ENCODE measurements around the gene ERC1. TPM values are rescaled to one million over a fixed set of nuclear protein-coding genes. Genes with fewer than 3 reads are reported as not detected.

The ERC1 gene
- polyA plus RNA-seq, 6 donors from 2014 or later, result 6.9 to 26.2 (median 17.9) TPM

DNA sequence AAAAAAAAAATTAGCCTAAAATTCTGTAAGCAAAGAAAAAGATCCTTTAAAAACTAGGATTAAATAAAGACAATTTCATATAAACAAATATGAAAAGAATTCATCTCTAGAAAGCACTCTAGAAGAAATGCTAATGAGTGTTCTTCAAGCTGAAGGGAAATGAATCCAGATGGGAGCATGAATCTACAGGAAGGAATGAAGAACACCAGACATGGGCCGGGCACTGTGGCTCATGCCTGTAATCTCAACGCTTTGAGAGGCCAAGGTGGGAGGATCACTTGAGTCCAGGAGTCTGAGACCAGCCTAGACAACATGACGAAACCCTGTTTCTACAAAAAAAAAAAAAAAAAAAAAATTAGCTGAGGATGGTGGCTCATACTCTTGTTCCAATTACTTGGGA is 306.2 kb downstream of the ERC1 start:
- DNase-seq (no peak), ATAC-seq (ENCODE audit: low read depth in 2 of 2) (no peak)
- no peak overlapping the region for H3K27ac Mint-ChIP-seq
- H3K4me3 Mint-ChIP-seq, result no peak overlapping the region
- H3K27me3 Mint-ChIP-seq, result no peaks in the 10 kb centered on the region
- H3K9me3 Mint-ChIP-seq, result peaks cover 0 to 9% (median 3%) of the 10 kb centered on the region in 7 donors
- H3K4me1 Mint-ChIP-seq, result no peaks in the 10 kb centered on the region
- peaks cover 5 to 35% of the 10 kb centered on the region in 2 donors for H3K36me3 Mint-ChIP-seq

DNA sequence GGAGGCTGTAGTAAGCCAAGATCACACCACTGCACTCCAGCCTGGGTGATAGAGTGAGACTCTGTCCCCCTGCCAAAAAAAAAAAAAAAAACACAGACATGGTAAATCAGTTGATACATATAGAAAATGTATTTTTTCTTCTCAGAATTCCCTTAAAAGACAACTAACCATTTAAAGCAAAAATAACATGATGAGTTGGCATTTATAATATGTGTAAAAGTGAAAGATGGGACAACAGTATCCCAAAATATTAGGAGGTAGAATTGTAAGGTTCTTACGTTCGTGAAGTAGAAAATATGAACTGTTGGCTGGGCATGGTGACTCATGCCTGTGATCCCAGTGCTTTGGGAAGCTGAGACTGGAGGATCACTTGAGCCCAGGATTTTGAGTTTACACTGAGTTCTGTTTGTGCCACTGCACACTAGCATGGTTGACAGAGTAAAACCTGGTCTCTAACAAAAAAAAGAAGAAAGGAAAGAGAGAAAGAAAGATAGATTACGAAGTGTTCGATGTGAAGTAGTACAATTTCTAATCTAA is 306.7 kb downstream of the ERC1 start:
- Mint-ChIP-seq H3K9me3 (peaks cover 0 to 9% (median 3%) of the 10 kb centered on the region in 7 donors), H3K27ac (no peak overlapping the region), H3K36me3 (peaks cover 5 to 35% of the 10 kb centered on the region in 2 donors), H3K4me3 (no peak overlapping the region), H3K27me3 (no peaks in the 10 kb centered on the region), H3K4me1 (no peaks in the 10 kb centered on the region)
- DNase-seq, result no peak
- no peak for ATAC-seq (ENCODE audit: low read depth in 2 of 2)

DNA sequence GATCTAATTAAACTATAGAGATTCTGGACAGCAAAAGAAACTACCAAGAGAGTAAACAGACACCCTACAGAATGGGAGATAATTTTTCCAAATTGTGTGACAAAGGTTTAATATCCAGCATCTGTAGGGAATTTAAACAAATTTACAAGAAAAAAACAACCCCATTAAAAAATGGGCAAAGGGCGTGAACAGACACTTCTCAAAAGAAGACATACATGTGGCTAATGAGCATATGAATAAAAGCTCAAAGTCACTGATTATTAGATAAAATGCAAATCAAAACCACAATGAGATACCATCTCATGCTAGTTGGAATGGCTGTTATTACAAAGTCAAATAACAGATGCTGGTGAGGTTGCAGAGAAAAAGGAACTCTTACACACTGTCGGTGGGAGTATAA is 309.4 kb downstream of the ERC1 start:
- Mint-ChIP-seq H3K27ac (no peak overlapping the region), H3K4me1 (peaks cover 3 to 6% (median 6%) of the 10 kb centered on the region in 3 donors), H3K27me3 (no peaks in the 10 kb centered on the region), H3K36me3 (peaks cover 5 to 29% of the 10 kb centered on the region in 2 donors), H3K9me3 (peaks cover 0 to 9% (median 3%) of the 10 kb centered on the region in 7 donors), H3K4me3 (no peak overlapping the region)
- ATAC-seq (ENCODE audit: low read depth in 2 of 2) (no peak), DNase-seq (no peak)

DNA sequence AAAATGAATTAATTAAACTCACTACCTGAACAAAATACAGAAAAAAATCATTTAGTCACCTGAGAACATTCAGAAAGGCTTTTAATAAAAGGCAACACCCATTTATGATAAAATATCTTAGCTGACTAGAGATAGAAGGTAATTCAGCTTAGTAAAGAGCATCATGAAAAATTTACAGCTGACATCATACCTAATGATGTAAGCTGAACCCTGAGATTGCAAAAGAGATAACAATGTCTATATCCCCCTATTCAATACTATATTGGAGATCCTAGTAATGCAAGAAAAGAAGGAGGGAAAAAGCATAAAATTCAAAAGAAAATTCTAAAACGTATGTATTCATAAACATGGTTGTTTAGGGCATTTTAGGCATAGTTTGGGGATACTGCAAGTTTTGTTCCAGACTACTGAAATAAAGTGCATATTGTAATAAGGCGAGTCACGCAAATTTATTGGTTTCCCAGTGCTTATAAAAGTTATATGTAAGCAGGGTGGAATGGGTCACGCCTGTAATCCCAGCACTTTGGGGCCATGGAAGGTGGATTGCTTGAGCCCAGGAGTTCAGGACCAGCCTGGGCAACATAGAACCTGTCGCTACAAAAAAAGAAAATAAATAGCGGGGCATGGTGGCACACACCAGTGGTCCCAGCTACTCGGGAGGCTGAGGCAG is 311.3 kb downstream of the ERC1 start:
- DNase-seq, result no peak
- H3K27me3 Mint-ChIP-seq, result no peaks in the 10 kb centered on the region
- ATAC-seq (ENCODE audit: low read depth in 2 of 2), result no peak
- no peak overlapping the region for H3K4me3 Mint-ChIP-seq
- peaks cover 0 to 9% (median 3%) of the 10 kb centered on the region in 7 donors for H3K9me3 Mint-ChIP-seq
- H3K4me1 Mint-ChIP-seq, result peaks cover 6 to 12% (median 11%) of the 10 kb centered on the region in 3 donors
- peaks cover 5 to 24% of the 10 kb centered on the region in 2 donors for H3K36me3 Mint-ChIP-seq
- no peak overlapping the region for H3K27ac Mint-ChIP-seq

DNA sequence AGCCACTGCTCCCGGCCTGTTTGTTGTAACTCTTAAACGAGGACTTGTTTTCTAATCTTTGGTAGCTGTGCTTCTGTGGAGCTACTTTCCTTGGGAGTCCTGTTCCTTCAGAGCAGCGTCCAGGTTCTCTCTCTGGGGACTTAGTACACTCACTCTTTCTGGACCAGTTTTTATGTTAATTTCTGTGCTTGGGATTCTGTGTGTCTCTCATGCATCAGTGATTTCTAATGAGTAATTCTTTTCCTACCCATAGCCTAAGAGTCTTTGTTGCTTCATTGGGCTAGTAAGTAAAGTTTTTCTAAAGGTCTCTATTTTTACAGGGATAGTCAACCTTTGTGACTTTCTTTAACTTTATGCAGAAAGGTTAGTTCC is 314.0 kb downstream of the ERC1 start:
- DNase-seq, result no peak
- Mint-ChIP-seq H3K4me1 (peaks cover 6 to 22% (median 18%) of the 10 kb centered on the region in 3 donors), H3K9me3 (peaks cover 0 to 3% (median 0%) of the 10 kb centered on the region in 7 donors), H3K4me3 (peak overlapping the region in 1 of 8 donors; percentile 37), H3K27me3 (no peaks in the 10 kb centered on the region), H3K27ac (peak overlapping the region in 1 of 6 donors; percentile 35), H3K36me3 (peaks cover 0 to 6% of the 10 kb centered on the region in 2 donors)
- ATAC-seq (ENCODE audit: low read depth in 2 of 2), result no peak

DNA sequence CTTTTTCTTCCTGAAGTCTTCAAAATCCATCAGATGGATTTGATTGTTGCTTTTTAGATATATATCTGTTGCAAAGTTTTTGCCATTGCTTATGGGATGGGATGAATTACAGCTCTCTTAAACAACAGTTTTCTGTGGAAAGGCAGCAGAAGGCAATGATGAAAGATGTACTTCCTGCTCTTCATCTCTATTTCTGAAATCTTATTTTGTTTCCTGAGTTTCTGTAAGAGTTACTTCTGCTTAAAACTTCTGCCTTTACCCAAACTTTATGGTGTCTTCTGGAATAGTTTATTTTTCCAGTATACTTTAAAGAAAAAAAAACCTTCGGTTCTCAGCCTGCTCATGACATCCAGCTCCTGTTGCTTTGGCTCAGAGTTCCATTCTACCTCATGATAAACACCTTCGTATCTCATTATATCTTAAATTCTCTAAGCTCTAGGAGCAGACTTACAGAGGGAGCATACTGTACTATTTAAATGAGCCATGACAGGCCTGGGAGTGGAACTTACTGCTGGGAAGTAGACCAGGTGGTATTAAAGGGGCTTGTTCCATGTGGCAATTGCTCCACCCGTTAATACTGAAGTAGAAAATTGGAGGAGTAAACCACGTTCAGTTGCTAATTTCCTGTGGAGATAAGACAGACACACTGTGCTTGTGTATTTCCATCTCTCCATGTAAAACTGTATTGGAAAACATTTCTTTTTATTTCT is 314.9 kb downstream of the ERC1 start:
- Mint-ChIP-seq H3K27ac (peak overlapping the region in 1 of 6 donors; percentile 89), H3K4me3 (no peak overlapping the region)

DNA sequence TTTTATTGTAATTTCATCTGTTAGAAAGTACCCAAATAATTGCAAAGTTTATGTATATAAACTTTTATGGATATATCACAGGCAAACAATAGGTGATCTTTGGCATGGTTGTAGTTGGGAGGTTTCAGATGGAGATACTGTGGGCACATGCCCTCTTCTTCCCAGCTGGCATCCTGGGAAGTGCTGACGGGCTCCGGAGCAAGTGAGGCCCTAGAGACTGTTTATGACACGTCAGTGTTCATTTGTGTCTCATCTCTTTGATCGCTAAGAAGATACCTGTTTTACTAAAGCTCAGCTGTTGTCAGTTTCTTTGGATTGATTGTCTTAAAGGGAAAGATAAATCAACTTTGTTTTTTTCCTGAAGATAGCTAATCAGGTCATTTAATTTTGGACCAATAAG is 315.8 kb downstream of the ERC1 start:
- no peak overlapping the region for H3K27ac Mint-ChIP-seq
- H3K36me3 Mint-ChIP-seq, result peaks cover 0 to 3% of the 10 kb centered on the region in 2 donors
- DNase-seq (no peak), ATAC-seq (ENCODE audit: low read depth in 2 of 2) (no peak)
- no peak overlapping the region for H3K4me3 Mint-ChIP-seq
- no peaks in the 10 kb centered on the region for H3K9me3 Mint-ChIP-seq
- no peaks in the 10 kb centered on the region for H3K27me3 Mint-ChIP-seq
- H3K4me1 Mint-ChIP-seq, result peaks cover 6 to 33% (median 18%) of the 10 kb centered on the region in 3 donors

More for the DNA sequence above, 314.9 kb downstream of the ERC1 start:
- peaks cover 6 to 29% (median 18%) of the 10 kb centered on the region in 3 donors for H3K4me1 Mint-ChIP-seq
- no peaks in the 10 kb centered on the region for H3K27me3 Mint-ChIP-seq
- peaks cover 0 to 3% of the 10 kb centered on the region in 2 donors for H3K36me3 Mint-ChIP-seq
- H3K9me3 Mint-ChIP-seq, result no peaks in the 10 kb centered on the region
- ATAC-seq (ENCODE audit: low read depth in 2 of 2), result no peak
- no peak for DNase-seq

DNA sequence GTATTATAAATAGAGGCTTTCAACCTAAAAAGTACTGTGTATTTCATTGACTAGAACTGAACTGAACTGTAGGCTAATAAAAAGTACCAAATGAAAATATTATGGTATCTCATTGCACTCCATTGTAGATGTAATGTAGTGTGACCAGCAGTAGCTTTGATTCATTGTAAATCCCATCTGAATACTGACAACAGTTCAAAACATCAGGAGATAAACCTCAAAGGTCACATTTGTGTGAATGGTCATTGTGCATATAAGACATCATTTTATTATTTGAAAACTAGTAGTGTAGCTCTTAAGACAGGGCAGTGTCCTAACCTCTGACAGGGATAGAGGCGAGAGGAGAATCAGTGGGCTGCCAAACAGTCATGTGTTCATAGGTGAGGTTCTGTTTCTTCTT is 316.8 kb downstream of the ERC1 start:
- H3K27me3 Mint-ChIP-seq, result no peaks in the 10 kb centered on the region
- no peaks in the 10 kb centered on the region for H3K9me3 Mint-ChIP-seq
- H3K4me3 Mint-ChIP-seq, result no peak overlapping the region
- peak overlapping the region in 1 of 6 donors; percentile 34 for H3K27ac Mint-ChIP-seq
- H3K36me3 Mint-ChIP-seq, result peaks cover 0 to 3% of the 10 kb centered on the region in 2 donors
- ATAC-seq (ENCODE audit: low read depth in 2 of 2) (no peak), DNase-seq (no peak)
- peaks cover 6 to 33% (median 18%) of the 10 kb centered on the region in 3 donors for H3K4me1 Mint-ChIP-seq

DNA sequence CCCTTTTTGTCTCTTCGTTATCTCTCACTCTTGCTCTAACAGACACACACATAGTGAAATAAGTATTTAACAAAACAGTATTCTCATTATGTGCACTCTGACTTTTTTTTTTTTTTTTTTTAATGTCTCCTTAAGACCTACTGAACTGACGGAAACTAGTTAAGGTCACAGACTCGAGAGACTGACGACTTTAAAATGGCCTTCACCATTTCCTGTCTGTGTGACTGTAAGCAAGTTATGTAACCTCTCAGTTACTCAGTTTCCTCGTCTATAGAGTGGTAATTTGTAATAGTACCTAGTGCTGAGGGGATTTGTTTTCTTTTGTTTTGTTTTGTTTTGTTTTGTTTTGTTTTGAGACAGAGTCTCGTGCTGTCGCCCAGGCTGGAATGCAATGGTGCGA is 318.6 kb downstream of the ERC1 start:
- DNase-seq (peak; percentile 5), ATAC-seq (ENCODE audit: low read depth in 2 of 2) (peak in 1 of 2 donors; percentile 37)
- Mint-ChIP-seq H3K27me3 (no peaks in the 10 kb centered on the region), H3K4me3 (peak overlapping the region in 7 of 8 donors; percentile 9 to 65 (median 47)), H3K27ac (peak overlapping the region in 5 of 6 donors; percentile 67 to 94 (median 91)), H3K4me1 (peaks cover 6 to 33% (median 18%) of the 10 kb centered on the region in 3 donors), H3K9me3 (peaks cover 0 to 10% (median 4%) of the 10 kb centered on the region in 7 donors), H3K36me3 (peaks cover 0 to 10% of the 10 kb centered on the region in 2 donors)

DNA sequence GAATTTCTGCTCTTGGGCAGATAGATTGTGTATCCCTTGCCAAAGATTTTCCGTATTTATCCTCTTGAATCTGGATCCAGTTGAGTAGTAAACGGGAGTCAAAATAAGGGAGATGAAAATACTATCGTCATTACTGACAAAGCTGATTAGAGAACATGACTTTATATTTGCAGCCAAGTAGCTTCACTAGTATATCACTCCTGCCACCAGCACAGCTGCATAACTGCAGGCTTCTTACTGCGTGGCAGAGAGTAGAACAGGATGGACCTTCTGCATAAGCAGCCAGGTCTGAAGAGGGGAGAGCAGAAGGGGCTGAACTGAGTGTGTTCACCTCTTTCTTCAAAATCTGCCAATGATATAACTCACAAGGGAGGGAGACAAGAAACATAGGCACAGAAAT is 319.6 kb downstream of the ERC1 start:
- Mint-ChIP-seq H3K9me3 (peaks cover 0 to 14% (median 7%) of the 10 kb centered on the region in 7 donors), H3K27ac (peak overlapping the region in 4 of 6 donors; percentile 6 to 66 (median 20)), H3K27me3 (no peaks in the 10 kb centered on the region), H3K4me3 (no peak overlapping the region), H3K4me1 (peaks cover 5 to 29% (median 10%) of the 10 kb centered on the region in 3 donors), H3K36me3 (peaks cover 0 to 14% of the 10 kb centered on the region in 2 donors)
- DNase-seq (no peak), ATAC-seq (ENCODE audit: low read depth in 2 of 2) (no peak)

DNA sequence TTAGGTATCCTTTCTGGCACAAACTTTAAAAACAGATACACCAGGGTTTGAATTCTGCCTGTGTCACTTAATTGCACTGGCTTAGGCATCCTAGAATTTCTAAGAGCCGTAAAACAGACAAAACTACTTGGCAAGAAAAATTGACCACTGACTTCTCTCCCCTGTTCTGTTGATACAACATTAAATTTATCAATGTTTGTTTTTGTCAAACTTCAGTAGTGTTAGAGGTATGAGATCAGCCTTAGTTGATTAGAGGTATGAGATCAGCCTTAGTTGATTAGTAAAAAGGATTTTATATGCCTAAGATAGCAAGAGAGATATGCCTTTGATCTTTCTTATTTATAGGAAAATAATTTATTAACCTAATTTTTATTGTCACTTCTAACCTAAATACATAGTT is 320.1 kb downstream of the ERC1 start:
- DNase-seq, result no peak
- Mint-ChIP-seq H3K4me3 (no peak overlapping the region), H3K27me3 (no peaks in the 10 kb centered on the region), H3K9me3 (peaks cover 0 to 14% (median 7%) of the 10 kb centered on the region in 7 donors), H3K27ac (peak overlapping the region in 2 of 6 donors; percentile 6 to 31), H3K4me1 (peaks cover 3 to 29% (median 6%) of the 10 kb centered on the region in 3 donors), H3K36me3 (peaks cover 0 to 14% of the 10 kb centered on the region in 2 donors)
- ATAC-seq (ENCODE audit: low read depth in 2 of 2), result no peak

DNA sequence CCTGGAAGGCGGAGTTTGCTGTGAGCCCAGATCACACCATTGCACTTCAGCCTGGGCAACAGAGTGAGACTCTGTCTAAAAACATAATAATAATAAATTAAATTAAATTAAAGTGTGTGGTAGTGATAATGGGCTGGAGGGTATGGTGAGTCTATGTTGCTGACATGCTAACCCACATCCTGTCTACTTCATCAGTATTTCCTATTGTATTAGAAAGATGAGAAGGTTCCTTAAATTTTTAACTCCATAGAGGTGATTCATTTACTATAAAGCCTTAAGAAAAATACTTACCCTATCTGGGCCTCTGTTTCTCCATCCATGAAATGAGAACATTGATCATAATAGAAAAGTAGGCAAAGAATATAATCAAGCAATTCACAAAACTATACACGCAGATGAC is 322.9 kb downstream of the ERC1 start:
- Mint-ChIP-seq H3K27ac (no peak overlapping the region), H3K4me1 (peaks cover 3 to 27% (median 6%) of the 10 kb centered on the region in 3 donors), H3K9me3 (peaks cover 0 to 19% (median 11%) of the 10 kb centered on the region in 7 donors), H3K27me3 (no peaks in the 10 kb centered on the region), H3K4me3 (no peak overlapping the region), H3K36me3 (peaks cover 0 to 18% of the 10 kb centered on the region in 2 donors)
- DNase-seq (no peak), ATAC-seq (ENCODE audit: low read depth in 2 of 2) (no peak)

DNA sequence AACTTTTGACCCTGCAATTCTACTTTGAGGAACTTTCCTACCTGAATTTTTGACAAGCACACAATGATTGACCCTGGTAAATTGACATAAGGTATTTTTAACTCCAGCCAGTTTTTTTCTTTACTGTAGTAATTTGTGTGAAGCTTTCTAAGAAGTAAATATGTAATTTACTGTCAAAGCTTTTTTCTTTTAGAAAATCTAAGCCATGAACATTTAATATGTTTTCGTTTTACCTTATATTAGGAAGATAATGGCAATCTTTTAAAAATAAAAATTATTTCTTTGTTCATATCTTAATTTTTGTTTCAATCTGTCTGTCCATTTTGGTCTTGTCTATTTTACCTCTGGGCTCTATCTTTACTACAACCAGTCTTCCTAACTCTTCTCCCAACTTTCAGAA is 323.5 kb downstream of the ERC1 start:
- Mint-ChIP-seq H3K4me1 (peaks cover 3 to 24% (median 6%) of the 10 kb centered on the region in 3 donors), H3K27me3 (no peaks in the 10 kb centered on the region), H3K9me3 (peaks cover 0 to 19% (median 11%) of the 10 kb centered on the region in 7 donors), H3K4me3 (no peak overlapping the region), H3K27ac (no peak overlapping the region), H3K36me3 (peaks cover 0 to 18% of the 10 kb centered on the region in 2 donors)
- DNase-seq (no peak), ATAC-seq (ENCODE audit: low read depth in 2 of 2) (no peak)

Measured in naive B cell (primary cell).